Superior temporal gyrus (tissue), 1 donor: Measurements from ENCODE around the gene STARD10.
"Not testable (repeated sequence)": the region's sequence is repeated elsewhere in the genome, so short reads cannot be mapped to it uniquely, and the experiment has no call there.

ENCODE experiments used
- DNase-seq: peaks from one replicate; pipeline ENCODE4 v3.0.0-alpha.2; 2016; ENCODE audit errors: extremely low spot score

Gene STARD10

DNA sequence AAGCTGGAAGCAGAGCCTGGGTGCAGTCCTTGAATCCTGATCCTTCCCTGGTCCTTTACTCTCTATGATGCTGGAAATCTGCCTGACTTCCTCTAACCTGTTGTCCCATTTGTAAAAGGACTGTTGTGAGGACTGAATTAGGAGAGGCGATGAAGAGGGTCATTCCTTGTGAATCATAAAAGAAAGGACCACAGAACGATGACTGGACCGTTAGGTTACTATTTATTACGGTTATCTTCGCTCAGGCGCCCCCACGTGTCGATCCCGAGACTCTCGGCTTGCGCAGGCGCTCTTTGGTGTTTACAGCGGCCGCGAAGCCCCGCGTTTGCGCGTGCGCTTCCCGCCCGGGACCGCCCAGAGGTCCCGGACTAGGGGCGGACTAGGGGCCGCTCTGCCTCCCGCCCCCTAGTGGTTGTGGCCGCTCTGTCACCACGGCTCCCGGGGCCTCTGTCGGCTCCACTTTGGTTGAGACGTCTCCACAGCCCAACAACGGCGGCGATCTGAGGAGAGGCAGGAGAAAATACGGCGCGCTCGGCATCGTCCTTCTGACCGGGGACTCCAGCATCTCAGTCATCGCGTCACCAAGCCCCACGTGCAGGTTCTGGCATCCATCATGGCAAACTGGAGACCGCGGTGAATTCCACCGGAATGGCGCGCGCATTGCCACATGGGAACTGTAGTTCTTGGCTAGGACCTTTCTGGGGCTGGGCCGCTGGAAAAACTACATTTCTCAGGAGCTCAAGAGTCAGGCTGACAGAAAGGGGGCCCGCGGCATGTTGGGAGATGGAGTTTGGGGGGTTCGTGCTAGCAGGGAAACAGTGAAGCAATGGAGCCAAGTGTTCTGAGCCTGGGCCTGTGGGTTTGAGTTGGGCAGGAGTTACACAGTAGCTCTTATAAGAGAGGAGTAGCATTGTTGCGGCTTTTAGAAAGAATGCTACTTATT, at the start of gene STARD10:
Gene STARD10 (minus strand): TSS at position 623 of the 943 bp plus-strand sequence. CDS start 12,866 bp downstream, outside the sequence.
- DNase-seq = peak; percentile 99

DNA sequence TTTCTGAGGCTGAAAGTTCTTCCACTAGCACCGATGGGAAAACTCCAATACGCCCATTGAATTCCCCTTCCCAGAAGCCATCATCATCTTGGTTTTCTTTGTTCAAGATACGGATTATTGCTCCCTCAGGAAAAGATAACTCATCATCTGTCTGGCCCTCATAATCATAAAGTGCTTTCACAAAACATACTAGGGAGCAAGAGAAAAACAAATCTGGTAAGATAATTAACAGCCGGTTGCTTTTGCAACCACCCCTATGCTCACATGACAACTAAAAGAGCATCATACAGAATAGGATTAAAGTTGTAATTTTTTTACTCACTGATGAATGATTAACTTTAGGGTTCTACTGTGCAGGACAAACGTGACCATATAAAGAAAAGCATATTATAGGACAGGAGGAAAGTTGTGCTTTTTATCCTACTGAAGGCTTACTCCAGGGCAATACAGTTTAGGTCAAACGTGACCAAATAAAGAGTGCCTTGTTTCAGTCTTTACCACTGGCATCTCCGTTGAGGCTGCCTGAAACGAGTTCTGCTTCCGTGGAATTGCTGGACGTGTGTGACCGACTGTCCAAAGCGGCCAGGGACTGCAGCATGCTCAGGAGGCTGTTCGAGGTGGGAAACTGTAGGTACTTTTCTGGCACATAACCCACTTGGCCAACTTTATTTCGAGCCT, 48.9 kb upstream of the STARD10 start:
- no peak for DNase-seq

DNA sequence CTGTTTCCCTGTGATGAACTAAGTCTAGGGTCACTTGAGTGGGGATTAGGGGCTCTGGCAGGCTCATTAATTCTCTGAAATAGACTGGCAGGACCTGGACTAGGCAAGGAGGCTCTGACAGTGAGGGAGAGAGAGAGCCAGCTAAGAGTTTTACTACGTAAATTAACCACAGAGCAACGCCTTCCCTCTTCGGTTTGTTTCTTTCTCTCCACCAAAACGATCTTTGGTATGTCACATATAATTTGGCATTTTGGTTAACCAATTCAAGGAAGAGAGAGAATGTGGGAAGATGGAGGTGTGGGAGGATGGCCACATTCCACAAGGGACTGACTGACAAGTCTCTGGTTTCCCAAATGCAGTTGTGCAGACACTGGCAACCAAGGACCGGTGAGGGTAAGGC, 48.3 kb upstream of the STARD10 start:
- DNase-seq = no peak

- no peak for DNase-seq
Measured at GRCh38 chr11:72841397-72841796, 47.5 kb upstream of the STARD10 start.

DNA sequence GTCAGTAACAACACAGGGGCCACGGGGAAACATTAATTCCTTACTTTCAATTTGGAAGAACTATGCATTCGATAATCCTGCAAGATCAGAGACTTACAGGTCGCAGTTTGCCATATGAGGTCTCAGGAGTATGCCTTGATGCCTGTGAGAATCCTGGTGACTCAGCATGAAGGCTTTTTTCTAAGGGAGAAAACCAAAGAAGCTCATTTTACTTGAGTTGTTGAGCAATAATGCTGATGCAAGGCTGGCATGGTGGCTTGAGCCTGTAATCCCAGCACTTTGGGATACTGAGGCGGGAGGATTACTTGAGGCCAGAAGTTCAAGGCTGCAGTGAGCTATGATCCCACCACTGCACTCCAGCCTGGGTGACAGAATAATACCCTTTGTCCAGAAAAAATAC, 46.9 kb upstream of the STARD10 start:
- no peak for DNase-seq

DNA sequence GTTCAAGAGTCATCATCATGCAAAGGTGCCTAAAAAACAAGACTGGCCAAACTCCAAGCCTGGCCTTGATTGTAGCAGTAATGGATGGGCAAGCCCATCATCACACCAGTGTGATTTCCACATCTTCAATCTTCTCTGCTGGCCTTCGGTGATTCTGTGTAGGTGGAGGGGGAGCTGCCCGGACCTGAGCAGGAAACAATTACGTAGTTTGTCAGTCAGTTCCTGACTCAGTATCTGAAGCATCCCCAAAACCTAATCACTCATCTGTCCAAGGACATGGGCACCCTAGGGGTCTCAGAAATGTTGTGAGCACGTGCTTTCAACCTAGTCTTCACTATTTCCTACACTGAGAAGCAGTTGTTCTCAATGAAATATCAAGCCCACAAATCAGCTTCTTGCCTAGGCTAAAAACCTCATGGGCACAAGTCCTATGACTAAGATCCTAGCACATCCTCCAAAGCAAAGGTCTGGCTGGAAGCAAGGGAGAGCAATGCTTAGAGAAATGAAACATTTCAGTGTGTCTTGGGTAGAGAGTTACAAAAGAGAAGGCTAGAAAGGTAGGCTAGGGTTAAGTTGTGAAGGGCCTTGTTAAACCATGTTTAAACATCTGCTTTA, 45.0 kb upstream of the STARD10 start:
- DNase-seq = no peak

- no peak for DNase-seq
Measured at GRCh38 chr11:72836111-72836510, 42.3 kb upstream of the STARD10 start.

DNA sequence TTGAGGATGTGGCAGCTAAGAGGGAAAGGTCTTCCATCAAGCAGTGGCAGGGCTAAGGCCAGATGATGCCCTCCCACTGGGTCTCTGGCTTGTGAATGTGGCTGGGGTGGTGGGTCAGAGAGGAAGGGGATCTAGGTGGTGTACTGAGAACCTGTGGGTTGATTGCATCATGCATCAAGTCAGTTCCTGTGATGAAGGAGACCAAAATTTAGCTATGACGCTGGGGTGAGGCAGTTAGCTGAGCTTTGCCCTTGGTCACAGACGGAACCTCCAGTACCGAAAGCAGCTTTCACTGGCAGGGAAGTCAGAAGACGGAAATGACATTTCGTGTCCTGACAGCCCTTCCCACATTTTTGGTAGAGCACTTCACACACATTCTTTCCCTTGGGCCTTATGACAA, 41.1 kb upstream of the STARD10 start:
- DNase-seq = no peak

GRCh38 chr11:72833811-72834493, 40.1 kb upstream of the STARD10 start:
- DNase-seq = peak; percentile 55

- no peak for DNase-seq
Measured at GRCh38 chr11:72833083-72833733, 39.4 kb upstream of the STARD10 start.

GRCh38 chr11:72832301-72833082, 38.6 kb upstream of the STARD10 start:
- no peak for DNase-seq

DNA sequence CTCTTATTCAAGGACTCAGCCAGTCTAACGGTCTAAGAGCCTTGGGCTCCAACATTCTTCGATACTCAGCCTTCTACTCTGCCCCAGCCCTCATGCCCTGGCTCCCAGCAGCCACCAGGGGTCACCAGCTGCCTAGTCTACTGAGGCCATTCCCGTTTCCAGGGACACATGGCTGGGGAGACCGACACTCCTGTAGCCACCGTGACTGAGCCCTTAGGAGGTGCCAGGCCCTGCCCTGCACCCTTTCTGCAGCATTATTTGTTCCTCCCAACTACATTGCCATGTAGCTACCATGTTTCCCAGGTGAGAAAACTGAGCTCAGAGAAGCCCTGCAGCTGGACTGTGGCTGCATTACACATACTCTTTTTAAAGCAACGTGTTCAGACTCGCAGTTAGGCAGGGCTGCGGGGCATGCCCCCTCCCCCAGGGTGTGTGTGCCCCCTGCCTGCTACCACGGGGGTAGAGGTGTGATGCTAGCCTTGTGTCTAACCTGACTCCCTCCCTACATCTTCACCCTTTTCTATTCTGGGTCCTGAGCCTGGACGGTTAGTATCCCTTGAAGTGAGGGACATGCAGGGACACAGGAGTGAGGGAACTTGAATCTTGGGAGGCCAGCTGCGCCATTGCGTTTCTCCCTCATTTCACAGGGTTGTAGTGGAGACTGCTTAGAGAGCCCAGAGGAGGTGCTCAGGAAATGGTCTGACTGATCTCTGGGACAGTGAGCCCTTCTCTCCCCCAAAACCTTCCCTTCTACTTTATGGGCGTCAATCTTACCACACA, 37.9 kb upstream of the STARD10 start:
- peak; percentile 93 for DNase-seq

DNA sequence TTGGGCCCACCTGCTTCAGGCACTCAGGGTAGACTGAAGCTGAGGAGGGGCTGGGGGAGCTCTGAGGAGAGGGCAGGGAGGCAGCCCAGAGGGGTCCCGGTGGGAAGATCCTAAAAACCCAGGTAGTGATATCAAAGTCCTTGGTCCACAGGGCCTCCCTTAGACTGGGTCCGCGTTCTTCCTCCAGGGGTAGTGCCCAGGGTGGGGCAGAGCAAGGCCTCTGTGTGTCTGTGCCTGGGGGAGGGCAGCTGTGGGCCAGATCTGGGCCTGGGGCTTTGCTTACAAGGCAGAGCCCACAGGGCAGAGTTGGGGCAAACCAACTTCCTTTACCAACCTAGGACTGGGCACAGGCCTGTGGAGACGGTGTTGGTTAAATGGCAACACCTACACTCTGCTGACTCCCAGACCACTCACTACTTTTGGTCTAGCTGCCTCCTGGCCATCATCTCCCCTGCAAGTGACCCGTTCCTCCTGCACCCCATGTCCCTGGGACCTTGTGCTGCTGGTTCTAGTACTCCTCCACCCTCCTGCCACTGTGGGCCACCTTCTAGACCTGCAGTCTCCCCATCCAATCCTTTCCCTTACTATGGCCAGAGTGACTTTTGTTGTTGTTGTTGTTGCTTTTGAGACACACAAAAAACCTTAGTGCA, 36.2 kb upstream of the STARD10 start:
- DNase-seq = no peak

GRCh38 chr11:72829178-72829577, 35.3 kb upstream of the STARD10 start:
- no peak for DNase-seq

GRCh38 chr11:72828692-72829101, 34.9 kb upstream of the STARD10 start:
- DNase-seq = no peak

GRCh38 chr11:72828081-72828567, 34.3 kb upstream of the STARD10 start:
- no peak for DNase-seq

GRCh38 chr11:72827656-72828055, 33.8 kb upstream of the STARD10 start:
- not testable (repeated sequence) for DNase-seq

DNA sequence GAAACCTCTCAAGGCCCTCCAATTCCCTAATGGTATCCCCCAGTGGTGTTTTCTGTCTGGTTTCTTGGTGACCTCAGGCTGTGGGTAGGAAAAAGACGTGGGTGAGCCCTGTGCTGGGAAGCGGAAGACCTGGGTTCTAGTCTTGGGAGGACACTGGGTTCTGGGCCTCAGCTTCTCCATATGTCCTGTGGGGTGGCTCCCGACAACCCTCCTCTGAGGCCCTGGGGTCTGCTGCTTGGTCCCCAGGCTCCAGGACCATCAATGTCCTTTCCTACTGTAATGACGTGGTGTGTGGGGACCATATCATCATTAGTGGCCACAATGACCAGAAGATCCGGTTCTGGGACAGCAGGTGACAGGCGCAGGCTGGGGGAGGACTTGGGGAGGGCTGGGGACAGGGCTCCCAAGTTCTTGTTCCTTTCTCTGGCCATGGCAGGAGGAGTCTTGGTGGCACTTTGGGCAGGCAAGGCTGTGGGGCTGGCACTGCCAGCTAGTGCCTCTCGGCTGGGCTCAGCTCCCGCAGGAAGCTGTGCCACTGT, 33.2 kb upstream of the STARD10 start:
- DNase-seq = no peak
